GM19025 (cell line): ENCODE data around the gene PPP1R1C.

Experiments used
- ATAC-seq: cut with Tn5 transposase; IDR thresholded peaks from one replicate; pipeline ENCODE4 v1.9.1; 2021; ENCODE audit warnings: mild to moderate bottlenecking, low read depth, moderate library complexity; ENCODE audit not compliant: unreplicated experiment

PPP1R1C gene

GRCh38 chr2:182088681-182089320 lies 103.1 kb downstream of the PPP1R1C start:
- no peak for ATAC-seq

DNA sequence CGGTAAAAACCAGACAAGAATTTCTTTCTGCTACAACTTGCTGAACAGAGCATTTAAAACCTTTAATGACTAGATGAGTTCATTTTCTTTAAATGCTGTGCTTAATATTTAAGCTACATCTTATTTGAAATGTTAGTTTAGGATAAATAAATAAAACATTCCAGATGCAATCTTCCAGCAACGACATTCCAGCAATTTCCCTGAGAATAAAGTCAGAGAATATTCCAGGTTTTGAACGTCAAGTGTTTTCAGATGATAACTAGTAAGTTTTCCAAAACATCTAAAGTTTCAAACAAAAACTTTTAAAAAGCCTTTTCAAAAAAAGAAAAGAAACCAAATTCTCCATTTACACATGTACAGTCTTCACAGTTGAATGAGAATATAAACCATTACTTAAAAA lies 104.8 kb downstream of the PPP1R1C start:
- ATAC-seq, result no peak

DNA sequence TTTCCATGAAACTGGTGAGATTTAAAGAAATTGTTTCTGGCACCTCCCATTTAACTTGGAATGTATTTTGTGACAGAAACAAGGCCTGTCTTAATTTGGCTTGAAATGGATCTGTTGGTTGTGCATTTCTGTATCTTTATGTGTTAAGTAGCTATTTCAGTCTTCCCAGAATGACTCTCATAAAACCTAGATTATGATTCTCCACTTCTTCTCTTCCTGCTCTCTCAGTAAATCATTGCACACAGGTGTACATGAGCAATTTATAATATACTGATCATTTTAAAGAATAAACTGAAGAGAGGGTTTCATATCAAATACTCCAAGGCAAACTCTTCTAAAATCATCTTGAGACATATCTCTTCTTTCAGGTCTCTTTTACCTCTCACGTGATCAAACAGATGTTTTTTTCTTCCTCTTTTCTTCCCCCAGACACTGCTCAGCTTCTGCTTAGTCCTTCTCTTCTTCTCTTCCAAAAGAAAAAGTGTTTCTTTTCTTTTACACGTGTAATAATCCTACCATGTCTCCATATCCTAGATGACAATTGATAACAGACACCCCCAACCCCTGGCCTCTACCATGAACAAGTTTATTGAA lies 112.0 kb downstream of the PPP1R1C start:
- no peak for ATAC-seq

GRCh38 chr2:182098648-182099047 lies 113.0 kb downstream of the PPP1R1C start:
- no peak for ATAC-seq

DNA sequence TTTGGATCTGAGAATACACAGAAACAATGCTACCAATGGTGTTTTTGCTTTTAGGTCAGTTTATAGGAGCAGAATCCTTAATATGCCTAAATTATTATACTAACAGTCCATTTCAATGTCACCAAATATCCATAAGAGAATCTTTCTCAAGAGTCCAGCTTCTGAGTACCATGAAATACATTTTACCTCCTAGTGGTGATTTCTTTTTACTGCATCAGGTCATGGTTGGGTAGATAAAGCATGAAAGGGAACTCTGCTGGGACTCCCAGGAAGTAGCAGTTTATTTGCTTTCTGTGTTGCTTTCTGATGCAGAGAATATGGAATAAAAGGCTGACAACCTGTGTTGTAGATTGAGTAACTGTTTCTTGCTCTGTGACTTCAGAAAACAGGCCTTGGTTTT lies 115.6 kb downstream of the PPP1R1C start:
- no peak for ATAC-seq

DNA sequence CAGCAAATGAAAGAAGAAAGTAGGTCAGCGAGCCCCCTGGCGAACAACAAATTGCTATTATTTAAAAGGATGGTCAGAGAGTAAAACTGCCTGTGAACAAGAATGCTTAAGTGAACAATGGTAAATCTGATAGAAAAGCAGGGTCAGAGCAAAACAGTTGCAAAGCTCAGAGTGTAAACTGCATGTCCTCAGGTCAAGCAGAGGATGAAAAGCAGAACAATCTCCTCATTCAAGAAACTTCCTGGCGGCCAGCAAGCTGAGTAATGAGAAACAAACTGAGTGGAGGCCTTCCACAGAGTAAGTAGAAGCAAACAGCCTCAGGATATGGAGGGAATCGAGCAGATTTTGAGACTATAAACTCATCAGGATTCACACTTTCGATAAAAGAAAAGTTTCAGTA lies 117.9 kb downstream of the PPP1R1C start:
- ATAC-seq, result no peak

DNA sequence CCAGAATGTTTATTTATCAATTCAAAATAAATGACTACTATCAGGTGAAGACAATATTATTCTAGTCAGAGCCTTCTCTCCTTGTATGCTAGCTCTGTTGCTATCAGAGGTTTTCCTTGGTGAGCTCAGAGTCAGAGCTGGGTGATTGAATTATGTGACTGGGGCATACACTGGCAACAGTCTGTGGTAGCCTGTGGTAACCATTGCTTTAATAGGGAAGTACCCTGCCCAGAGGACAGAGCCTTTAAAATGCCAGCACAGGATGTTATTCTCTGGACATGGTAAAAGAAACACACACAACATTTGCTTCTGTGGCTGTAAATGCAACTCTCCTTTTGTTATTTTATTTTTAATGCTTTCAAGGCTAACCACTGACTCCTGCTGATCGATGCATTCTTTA lies 124.7 kb downstream of the PPP1R1C start:
- ATAC-seq, result no peak

GRCh38 chr2:182113334-182113733 lies 127.7 kb downstream of the PPP1R1C start:
- no peak for ATAC-seq

DNA sequence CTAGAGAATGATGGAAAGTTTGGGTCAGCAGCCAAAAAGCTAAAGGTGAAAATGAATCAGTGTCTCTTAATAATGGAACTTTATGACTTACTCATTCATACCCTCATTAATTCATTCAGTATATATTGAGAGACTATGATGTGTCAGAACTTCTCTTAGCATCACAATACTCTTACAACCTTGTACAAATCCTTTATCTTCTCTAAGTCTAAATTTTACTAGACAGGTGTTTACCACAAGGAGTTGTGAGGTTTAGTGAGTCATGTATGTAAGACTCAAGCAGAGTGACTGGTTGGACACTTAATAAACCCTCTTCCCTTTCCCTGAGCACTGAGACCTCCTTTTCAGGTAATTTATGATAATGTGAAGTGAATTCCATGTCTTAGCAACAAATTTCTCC lies 129.6 kb downstream of the PPP1R1C start:
- no peak for ATAC-seq

DNA sequence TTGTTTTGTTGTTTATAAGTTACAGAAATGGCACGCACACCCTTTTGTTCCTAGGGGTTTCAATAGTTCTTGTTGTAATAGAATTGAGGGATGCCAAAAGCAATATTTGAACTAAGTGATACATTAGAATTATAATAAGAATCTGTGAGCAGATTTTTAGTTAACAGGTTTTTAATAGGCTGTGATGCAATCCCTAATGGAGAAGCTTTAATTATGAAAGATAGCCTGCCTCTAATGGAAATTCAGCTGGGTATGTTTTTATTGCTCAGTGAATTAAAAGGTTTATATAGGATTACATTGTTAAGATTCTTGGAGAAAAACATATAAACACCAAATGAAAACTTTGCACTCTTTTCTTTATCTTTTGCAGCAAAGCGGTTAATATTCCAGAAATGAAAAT lies 131.1 kb downstream of the PPP1R1C start:
- no peak for ATAC-seq

DNA sequence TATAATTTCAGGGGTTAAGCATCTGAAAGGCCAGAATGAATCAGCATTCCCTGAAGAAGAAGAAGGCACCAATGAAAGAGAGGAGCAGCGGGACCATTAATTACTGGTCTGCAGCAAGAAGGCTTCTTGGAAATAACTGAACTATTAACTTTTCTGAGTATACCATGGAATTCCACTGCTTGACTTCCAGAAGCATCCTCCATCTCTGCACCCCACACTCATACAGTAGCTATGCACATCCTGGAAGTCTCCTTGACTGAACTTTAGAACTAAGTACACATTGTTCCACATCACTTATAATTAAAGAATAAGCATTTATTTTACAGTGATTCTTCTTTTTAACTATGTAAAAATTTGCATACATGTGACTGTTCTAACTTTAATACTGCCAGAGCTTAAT lies 131.5 kb downstream of the PPP1R1C start:
- no peak for ATAC-seq

- no peak for ATAC-seq
Measured at GRCh38 chr2:182128821-182129707, 143.4 kb downstream of the PPP1R1C start.

GRCh38 chr2:182132605-182133004 lies 147.0 kb downstream of the PPP1R1C start:
- no peak for ATAC-seq

DNA sequence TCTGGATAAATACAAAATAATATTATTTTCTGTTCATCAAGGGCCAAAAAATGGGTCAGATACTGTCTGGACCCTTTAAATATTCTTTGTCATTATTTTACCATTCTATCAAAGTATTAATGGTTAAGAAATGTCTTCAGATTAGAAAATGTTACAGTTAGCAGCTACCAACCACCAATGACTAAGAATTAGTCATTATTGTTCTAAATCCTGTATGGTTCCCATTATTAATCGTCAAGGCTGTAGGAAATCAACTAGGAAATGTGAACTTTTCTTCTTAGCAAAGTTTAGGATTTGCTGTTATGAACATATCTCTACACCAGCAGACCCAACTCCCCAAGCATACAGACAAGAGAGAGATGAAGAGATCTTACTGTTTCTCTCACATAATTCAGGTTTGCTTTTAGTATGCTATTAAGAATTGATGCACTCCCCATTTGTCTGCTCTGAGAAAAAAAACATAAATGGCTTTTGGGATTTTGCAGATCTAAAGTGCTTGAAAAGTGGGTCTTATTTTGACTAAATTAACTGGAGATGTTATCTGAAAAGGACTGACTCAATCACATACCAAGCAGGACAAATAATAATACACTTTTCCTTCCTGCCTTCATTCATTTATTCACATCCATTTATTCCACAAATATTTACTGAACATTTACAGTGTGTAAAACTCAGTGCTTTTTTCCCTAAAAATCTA lies 147.7 kb downstream of the PPP1R1C start:
- no peak for ATAC-seq

- ATAC-seq, result no peak
Measured at GRCh38 chr2:182134201-182134600, 148.5 kb downstream of the PPP1R1C start.

DNA sequence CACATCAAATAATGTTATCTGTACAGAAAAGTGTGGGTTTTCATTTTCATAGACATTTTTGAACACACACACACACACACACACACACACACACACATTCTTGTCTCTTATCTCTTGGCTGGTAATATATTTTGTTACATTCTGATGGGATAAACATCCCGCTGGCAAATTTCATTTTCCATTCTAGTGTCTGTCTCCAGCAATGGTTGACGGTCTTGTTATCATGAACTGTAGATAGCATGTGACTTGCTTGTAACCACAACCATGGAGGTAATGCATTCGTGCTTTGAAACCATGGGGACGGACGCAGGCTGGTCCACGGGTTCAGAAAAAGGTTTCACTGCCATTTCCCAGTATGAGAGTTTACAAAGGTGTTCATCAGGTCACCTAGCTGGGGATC lies 156.4 kb downstream of the PPP1R1C start:
- ATAC-seq, result no peak

- ATAC-seq, result no peak
Measured at GRCh38 chr2:182144041-182144775, 158.6 kb downstream of the PPP1R1C start.

DNA sequence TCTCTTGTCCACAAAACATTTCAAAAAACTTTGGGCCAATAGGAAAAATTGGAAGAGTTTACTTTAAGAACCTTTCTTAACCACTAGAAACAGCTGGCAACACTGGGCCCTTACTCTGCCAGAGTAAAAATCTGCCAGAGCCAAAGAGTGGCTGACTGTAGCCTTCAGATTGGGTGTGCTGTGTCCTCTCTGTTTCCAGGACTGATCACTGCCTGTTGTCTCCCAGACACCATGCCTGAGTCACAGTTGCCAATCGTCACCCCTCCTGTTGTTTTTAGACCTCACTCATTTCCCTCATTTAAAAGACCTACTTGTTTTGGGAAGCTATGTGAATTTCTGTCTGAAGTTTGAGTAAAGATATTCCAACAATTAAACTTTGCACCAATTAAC lies 159.1 kb downstream of the PPP1R1C start:
- no peak for ATAC-seq

DNA sequence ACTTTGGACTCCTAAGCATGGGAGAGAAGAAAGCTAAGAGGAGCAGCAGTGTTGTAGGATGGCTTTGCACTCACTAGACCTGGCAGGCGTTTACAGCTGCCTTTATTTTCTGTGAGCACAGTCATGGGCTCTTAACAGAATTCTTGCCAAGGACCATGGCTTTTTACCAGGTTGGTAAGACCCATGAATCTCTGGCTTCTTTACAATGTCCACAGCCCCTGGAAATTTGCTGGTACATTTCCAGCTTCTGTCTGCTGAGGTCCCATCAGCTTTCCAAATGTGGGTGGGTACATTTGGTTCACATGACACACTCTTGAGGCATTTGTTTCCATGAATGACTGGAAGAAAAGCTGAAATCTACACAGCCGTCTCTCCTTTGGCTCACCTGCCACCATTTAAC lies 162.7 kb downstream of the PPP1R1C start:
- no peak for ATAC-seq

DNA sequence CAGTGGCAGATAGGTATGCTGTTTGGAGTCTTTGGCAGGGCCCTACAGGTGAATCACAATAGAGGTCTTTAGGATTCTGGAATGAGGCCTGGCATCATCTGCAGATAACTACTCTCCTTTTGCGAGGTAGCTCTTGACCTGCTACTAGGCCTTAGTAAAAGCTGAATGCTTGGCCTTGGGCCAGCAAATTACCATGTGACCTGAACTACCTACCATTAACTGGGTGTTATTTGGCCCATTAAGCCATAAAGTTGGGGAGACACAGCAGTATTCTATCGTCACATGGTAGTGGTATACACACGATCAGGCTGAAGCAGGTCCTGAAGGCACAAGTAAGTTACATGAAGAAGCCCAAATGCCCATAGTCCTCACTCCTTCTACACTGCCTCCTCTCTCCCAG lies 178.2 kb downstream of the PPP1R1C start:
- ATAC-seq, result no peak
